ENCODE data around the gene GABPB2.

The GABPB2 gene

GRCh38 chr1:151070474-151071276 lies at the start of gene GABPB2:
Gene GABPB2, plus strand, starts transcription at chr1:151070761. Its CDS starts 17,429 bp downstream, at chr1:151088190.
- peak; percentile 86 for DNase-seq (ENCODE audit: low spot score)

DNA sequence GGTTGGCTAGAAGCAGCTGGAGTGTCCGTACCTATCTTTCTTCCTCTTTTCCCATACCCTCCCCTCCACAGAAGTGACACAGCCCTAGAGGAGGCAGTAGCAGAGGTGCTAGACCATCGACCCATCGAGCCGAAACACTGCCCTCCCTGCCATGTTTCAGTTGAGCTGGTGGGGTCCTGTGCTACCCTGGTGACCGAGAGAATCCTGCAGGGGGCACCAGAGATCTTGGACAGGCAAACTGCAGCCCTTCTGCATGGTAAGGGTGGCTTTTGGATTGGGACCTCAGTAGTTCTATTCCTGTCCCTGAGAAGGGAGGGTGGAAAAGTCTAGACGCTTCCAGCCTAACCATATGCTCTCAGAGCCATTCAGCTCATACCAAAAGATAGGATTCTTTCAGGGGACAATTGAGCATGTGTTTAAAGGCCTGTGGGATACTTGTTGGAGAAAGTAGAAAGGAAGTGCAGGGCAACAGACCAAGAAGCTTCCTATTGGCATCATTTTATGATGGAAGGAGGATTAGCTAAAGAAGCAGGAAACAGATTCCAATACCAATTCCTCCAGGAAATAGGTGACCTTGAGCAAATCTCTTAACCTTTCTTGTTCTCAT lies 45.9 kb upstream of the GABPB2 start:
- DNase-seq (ENCODE audit: low spot score): peak; percentile 88

- DNase-seq (ENCODE audit: low spot score): no peak
Measured at GRCh38 chr1:151026460-151026859, 44.1 kb upstream of the GABPB2 start.

DNA sequence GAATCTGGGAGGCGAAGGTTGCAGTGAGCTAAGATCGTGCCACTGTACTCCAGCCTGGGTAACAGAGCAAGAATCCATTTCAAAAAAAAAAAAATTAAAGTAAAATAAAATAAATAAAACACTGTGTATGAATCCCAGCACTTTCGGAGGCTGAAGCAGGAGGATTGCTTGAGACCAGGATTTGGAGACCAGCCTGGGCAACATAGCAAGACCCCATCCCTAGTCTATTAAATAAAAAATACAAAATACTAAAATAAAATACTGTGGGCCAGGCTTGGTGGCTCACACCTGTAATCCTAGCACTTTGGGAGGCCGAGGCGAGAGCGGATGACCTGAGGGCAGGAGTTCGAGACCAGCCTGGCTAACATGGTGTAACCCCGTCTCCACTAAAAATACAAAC lies 38.4 kb upstream of the GABPB2 start:
- DNase-seq (ENCODE audit: low spot score): no peak

- no peak for DNase-seq (ENCODE audit: low spot score)
Measured at GRCh38 chr1:151035167-151035566, 35.4 kb upstream of the GABPB2 start.

GRCh38 chr1:151036356-151036755 lies 34.2 kb upstream of the GABPB2 start, which contains the start of gene BNIPL:
Gene BNIPL, plus strand, starts transcription at chr1:151036586. Its CDS starts 140 bp downstream, at chr1:151036726.
- DNase-seq (ENCODE audit: low spot score): no peak

GRCh38 chr1:151037032-151037431 lies 33.5 kb upstream of the GABPB2 start:
- no peak for DNase-seq (ENCODE audit: low spot score)

DNA sequence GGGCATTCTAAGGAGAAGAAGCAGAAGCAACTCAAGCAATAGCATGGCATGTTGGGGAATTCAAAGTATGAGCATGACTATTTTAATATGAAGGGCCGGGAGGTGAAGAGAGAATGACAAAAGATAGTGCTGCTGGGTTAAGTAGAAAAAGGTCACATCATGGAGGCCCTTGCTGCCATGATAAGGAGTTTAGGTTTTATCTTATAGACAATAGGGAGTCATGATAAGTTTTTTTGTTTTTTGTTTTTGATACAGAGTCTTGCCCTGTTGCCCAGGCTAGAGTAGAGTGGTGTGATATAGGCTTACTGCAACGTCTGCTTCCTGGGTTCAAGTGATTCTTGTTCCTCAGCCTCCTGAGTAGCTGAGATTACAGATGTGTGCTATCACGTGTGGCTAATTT lies 31.0 kb upstream of the GABPB2 start:
- DNase-seq (ENCODE audit: low spot score): no peak

- DNase-seq (ENCODE audit: low spot score): no peak
Measured at GRCh38 chr1:151043163-151043562, 27.4 kb upstream of the GABPB2 start.

GRCh38 chr1:151047591-151047924 lies 23.0 kb upstream of the GABPB2 start, which contains the start of gene C1orf56:
Gene C1orf56, plus strand, starts transcription at chr1:151047751. Its CDS starts 97 bp downstream, at chr1:151047848.
- peak; percentile 54 for DNase-seq (ENCODE audit: low spot score)

- peak; percentile 54 for DNase-seq (ENCODE audit: low spot score)
Measured at GRCh38 chr1:151047925-151048644, 22.5 kb upstream of the GABPB2 start.

DNA sequence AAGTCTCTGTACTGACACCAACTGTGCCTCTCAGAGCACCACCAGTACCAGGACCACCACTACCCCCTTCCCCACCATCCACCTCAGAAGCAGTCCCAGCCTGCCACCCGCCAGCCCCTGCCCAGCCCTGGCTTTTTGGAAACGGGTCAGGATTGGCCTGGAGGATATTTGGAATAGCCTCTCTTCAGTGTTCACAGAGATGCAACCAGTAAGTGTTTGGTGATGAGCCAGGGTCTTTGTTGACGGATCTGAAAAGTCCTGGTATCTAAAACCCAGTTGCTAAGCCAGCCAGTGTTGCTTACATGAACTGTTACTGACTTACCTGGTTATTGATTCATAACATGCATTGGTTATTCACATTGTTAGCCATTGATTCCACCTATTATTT lies 21.9 kb upstream of the GABPB2 start:
- DNase-seq (ENCODE audit: low spot score): no peak

GRCh38 chr1:151049458-151049857 lies 21.1 kb upstream of the GABPB2 start:
- no peak for DNase-seq (ENCODE audit: low spot score)

DNA sequence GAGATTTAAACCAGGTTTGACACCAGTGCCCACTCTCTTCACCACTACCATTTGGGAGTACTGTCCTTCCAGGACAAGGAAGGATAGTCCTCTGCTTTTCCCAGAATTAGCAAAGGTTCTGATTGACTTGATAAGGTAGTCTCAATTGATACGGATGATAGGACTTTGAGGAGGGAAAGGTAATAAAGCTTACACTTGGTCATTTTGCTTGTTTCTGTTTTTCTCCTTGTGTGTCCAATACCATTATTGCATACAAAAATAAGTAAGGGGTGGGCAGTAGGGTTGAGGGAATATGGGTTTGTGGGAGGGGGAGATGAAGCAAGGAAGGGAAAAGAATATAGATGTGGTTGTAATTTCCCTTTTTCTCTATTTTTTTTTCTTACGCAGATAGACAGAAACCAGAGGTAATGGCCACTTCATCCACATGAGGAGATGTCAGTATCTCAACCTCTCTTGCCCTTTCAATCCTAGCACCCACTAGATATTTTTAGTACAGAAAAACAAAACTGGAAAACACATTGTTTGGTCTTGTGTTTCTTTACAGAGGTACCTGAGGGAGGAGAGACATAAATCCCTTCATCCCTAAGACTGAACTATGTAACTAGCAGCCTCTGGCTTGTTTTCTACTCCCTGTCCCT lies 20.4 kb upstream of the GABPB2 start:
- no peak for DNase-seq (ENCODE audit: low spot score)

GRCh38 chr1:151051356-151052009 lies 19.1 kb upstream of the GABPB2 start:
- DNase-seq (ENCODE audit: low spot score): no peak

DNA sequence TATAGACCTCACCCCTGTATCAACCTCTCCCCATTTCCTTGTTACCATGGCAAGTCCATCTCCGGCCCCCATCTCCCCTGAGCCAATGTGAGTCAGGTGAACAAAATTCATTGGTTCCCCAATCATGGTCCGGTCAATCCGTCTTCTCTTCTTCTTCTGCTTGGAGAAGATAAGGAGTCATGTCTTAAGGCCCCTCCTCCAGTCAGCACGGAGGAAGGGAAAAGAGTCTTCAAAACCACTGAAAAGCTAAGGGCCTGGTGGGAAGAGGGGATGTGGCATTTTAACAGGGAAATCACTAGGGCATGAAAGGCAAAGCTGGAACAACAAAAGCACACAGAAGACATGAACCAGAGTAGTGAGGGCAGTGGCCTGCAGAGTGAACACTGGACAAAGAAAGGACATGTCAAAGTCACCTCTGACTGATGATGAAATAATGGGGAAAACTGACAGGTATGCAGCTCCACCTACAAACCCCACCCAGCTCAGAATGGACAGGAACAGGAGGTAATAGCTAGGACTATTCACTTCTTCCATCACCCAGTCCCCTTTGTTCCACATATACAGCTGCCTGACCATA lies 15.5 kb upstream of the GABPB2 start:
- DNase-seq (ENCODE audit: low spot score): no peak

GRCh38 chr1:151055581-151055980 lies 15.0 kb upstream of the GABPB2 start:
- no peak for DNase-seq (ENCODE audit: low spot score)

- DNase-seq (ENCODE audit: low spot score): peak; percentile 68
Measured at GRCh38 chr1:151056149-151056548, 14.4 kb upstream of the GABPB2 start.

GRCh38 chr1:151058692-151059091 lies 11.9 kb upstream of the GABPB2 start:
- no peak for DNase-seq (ENCODE audit: low spot score)

DNA sequence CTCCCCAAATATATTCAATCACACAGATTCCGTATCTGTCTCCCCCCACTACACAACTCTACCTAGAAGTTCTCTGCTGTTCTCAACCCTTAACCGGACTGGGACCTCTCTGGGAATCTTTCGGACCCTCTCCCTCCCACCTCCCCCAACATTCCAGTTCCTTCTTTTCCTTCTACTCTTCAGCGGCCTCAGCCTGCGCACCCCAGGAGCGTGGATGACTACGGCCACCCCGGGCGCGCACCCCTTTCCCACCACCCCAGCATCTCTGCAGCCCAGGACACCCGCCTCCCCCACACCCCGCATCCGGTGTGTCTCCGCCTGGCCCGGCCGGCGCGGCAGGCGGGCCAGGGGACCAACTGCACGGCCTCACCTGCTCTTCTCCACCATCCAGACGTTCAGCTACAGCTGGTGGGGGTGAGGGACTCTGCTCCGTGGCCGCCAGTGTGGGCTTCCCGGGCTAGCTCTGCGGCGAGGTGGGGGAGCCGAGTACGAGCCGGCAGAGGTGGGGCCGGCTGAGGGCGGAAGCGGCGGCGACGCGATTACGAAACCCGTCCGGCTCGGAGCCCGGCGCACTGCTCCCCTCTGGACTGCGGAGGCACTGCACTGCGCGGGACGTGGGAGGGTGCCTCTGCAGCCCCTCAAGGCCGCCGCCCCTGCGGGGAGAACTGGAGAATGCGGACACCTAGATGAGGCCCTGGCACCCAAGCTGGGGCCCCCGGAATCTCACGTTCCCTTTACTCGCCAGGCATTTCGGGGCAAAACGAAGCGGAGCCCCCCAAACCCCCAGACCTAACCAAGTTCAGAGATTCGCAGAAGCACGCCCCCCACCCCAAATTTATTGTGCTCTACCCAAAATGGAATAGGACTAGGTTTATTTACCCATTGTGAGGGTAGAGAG lies 11.2 kb upstream of the GABPB2 start, which contains the start of gene CDC42SE1:
CDC42SE1 (minus strand) TSS at position 514 of the 898 bp plus-strand sequence. CDS start 3,892 bp downstream, outside the sequence.
- DNase-seq (ENCODE audit: low spot score): peak; percentile 80
